GDM1 (cell line): ENCODE measurements around the gene SF3A2.
A peak's percentile ranks its signal among the peaks of the same experiment; 100 is the strongest.

Source experiments
- DNase-seq: peaks from one replicate; lab custom pipeline; 2025; lab: John Stamatoyannopoulos, UW

Gene SF3A2

DNA sequence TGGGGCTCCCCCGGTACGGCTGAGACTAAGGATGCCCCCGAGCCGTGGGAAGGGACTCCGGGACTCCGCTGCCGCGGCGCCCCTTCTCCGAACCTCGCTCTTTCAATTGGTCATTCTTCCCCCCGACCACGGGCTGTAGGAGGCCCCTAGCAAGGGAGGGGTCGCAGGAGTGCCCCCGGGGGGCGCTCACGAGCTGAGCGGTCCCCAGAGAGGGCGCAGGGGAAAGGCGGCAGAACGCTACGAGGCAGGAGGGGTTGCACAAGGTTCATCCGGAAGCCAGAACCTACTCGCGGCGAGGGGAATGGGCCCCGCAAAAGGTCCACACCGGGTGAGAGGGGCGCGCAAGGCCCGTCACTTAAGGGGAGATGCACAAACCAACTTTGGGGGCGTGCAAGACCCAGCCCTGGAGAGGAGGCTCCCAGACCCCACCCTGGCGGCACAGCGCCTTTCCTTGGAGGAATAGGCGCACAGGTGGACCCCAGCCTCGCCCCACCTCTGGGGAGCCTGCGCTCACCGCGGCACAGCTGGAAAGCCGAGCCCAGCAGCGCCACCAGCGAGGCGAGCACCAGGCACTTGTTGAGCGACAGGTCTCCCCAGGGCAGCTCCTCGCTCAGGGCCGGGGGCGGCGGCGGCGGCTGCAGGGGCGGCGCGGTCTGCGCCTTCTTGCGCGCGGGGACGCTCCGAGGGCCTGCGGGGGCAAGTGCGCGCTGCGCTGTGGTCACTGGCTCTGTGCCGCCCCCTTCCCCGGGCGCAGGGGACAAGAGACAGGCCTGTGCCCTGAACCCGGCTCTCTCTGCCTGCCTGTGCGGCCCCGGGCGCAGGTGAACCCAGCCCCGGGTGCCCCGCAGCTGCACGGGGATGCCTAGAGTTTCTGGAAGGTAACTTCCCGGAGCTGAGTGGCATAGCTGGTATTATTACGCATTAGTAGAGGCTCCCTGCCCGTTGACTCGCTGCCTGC is 16.8 kb downstream of the SF3A2 start:
- no peak for DNase-seq

GRCh38 chr19:2254064-2254872 is 17.6 kb downstream of the SF3A2 start:
- no peak for DNase-seq

- DNase-seq: no peak
Measured at GRCh38 chr19:2255112-2255845, 18.7 kb downstream of the SF3A2 start.

GRCh38 chr19:2255982-2256685 is 19.5 kb downstream of the SF3A2 start, which contains the start of gene JSRP1:
Gene JSRP1 (minus strand): TSS chr19:2256417. CDS start chr19:2255314, 1,103 bp downstream.
- DNase-seq: no peak

- no peak for DNase-seq
Measured at GRCh38 chr19:2259336-2259735, 22.7 kb downstream of the SF3A2 start.

DNA sequence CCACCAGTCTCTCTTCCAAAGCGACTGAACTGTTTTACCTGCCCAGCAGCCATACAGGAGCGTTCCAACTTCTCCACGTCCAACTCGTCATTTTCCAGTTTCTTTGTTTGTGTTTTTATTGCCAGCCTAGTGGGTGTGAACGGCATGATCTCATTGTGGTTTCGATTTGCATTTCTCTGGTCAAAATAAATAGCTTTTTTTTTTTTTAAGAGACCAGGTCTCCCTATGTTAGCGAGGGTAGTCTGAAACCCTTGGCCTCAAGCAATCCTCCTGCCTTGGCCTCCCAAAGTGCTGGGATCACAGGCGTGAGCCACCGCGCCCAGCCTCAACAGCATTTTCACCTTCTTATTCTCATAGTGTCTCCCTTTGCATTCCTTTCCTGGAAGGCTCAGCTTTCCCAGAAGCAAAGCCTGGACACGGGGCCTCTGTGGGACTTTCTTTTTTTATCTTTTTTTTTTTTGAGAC is 23.7 kb downstream of the SF3A2 start:
- no peak for DNase-seq

DNA sequence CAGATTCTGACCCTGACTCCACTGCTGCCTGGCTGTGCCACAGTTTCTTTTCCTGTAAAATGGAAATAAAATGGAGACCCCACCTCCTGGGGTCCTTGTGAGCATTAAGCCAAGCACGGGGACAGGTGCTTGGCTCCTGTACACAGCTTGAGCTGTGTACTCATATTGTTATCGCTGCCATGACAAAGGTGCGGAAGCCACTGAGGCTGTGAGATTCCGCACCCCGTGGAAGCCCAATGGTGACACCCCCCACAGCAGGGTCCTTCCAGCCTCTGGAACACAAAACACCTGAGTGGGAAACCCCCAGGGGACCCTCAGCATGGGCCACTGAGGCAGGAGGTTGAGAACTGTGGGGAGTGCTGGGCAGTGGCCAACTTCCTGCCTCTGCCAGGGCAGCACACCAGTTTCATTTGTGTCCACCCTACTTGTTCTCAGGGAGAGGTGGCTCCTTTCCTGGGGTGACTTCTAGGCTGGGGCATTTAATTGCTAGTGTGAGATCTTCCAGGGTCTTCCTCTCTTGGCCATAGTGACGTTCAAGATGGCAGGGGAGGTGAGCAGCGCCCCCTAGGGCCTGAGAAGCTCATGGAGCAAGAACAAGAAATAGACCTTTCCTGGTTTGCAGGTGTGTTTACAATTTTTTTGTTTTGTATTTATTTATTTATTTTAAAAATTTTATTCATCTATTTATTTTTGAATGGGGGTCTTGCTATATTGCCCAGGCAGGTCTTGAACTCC is 25.0 kb downstream of the SF3A2 start:
- peak; percentile 15 for DNase-seq

DNA sequence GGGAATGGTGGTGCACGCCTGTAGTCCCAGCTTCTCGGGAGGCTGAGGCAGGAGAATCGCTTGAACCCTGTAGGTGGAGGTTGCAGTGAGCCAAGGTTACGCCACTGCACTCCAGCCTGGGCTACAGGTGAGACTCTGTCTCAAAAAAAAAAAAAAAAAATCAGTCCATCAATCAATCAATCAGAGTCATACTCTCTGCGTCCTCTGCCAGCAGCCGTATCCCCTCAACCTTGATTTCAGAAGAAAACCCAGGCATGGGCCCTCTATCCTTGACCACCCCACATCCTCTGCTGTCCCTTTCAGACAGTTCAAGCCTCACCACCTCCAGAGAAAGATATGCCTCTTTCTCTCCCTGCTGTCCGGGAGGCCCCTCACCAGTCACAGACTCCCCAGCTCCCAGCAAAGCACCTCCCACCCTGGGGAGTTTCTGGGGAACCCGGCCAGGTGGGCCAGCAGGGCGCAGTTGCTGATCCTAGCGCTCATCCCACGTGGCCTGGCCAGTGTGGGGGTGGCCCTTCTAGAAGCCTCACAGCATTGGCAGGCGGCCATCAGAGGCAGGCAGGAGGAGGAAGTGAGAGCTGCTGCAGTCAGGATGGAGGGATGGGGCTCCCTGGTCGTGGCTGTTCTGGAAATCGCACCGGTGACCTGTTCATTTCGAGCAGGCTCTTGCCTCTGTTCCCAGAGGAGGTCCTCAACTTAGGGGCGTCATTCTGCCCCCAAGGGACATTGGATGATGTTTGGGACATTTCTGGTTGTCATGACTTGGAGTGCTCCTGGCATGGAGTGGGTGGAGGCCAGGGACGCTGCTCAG is 29.8 kb downstream of the SF3A2 start:
- peak; percentile 76 for DNase-seq

DNA sequence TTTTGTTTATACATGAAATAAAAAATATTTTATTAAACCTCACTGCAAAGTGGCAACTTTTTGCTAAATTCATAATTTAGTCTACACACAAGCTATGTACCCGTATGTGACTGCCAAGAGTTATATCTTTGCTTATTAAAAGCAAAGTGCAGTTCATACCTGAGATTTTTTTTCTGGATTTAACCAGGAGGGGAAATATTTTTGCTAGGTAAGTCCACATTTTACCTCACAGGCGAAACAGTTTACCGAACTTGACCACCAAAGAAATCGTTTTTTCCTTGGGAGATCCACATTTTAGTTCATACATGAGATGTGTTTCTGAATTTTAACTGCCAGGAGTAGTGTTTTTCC is 31.8 kb downstream of the SF3A2 start:
- no peak for DNase-seq

DNA sequence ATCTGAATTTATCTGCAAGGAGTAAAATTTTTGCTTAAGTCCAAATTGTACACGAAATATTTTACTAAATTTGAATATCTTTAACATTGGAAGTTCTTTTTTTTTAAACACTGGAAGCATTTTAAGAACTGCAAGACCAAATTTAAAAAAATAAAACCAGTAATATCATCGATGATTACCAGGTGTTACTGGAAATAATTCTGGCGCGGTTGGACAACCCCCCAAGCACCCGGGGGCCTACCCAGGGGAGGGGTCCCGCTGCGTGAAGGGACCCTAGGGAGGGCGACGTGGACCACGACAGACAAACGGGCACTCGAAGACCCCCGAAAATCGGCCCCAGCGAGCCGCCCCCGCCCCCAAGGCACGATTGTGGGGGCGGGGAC is 32.2 kb downstream of the SF3A2 start:
- DNase-seq: no peak

DNA sequence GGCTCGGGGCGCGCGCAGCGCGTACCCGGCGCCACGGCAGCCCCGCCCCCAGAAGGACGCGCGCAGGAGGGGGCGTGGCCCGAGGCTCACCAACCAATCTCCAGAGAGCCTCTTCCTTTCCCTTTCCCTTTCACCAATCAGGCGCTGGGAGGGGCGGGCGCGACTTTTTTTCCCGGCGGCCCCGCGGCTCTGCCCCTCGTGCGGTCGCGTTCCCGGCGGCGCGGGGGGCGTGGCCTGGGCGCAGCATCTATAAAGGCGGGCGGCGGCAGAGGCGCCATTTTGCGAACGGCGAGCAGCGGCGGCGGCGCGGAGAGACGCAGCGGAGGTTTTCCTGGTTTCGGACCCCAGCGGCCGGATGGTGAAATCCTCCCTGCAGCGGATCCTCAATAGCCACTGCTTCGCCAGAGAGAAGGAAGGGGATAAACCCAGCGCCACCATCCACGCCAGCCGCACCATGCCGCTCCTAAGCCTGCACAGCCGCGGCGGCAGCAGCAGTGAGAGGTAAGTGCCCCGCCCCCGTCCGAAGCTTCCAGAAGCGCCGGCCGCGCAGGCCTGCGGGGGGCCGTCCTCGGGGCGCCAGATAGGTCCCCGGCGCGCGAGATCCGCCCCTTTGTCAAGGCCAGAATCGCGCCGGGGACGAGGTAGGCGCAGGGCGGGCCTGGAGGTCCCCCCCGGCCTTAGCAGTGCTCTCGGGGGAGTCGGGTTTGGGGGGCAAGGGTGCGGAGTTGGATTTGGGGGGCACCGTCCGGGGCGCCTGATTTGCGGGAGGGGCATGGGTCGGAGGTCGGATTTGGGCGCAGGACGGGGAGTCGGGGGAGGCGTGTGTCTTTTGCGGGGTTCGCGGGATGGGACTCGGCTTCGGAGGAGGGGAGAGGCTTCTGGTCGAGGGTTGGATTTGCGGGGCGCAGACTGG is 32.9 kb downstream of the SF3A2 start:
- peak; percentile 93 for DNase-seq

GRCh38 chr19:2270157-2270422 is 33.5 kb downstream of the SF3A2 start:
- DNase-seq: no peak

DNA sequence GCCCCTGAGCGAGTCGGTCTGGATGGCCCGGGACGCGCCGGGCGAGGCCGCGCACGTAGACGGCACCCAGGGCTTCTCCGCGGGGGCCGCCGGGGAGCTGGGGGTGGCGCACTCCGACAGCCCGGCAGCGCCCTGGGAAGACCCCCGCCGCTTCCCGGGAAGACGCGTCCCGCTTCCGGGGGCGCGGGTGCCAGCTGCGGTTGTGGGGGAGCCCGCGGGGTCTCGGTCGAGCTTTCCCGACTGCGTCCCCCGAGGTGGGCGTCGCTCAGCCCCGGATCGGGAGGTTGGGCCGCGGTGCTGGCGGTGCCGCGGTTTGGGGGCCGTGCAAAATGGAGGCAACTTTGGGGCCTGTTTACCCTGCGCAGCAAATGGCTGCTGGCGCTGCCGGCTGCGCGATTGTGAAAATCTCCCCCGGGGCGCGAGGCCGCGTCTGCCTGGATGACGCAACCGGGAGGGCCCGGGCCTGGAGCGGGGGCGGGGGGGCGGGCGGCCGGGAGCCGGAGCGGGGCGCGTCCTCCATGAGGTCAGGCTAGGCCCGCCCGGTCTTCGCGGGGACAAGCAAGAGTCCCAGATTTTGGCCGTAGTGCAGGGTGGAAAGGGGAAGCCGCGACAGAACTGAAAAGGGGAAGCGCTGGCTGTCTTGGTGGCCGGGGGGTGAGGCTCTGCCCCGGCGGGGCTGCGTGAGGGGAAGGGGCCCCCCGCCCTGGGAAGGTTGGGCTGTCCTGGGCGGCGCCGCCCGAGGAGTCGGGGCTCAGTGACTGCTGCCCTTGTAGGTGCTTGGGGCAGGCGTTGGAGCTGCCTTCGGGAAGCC is 34.0 kb downstream of the SF3A2 start:
- DNase-seq: peak; percentile 56

DNA sequence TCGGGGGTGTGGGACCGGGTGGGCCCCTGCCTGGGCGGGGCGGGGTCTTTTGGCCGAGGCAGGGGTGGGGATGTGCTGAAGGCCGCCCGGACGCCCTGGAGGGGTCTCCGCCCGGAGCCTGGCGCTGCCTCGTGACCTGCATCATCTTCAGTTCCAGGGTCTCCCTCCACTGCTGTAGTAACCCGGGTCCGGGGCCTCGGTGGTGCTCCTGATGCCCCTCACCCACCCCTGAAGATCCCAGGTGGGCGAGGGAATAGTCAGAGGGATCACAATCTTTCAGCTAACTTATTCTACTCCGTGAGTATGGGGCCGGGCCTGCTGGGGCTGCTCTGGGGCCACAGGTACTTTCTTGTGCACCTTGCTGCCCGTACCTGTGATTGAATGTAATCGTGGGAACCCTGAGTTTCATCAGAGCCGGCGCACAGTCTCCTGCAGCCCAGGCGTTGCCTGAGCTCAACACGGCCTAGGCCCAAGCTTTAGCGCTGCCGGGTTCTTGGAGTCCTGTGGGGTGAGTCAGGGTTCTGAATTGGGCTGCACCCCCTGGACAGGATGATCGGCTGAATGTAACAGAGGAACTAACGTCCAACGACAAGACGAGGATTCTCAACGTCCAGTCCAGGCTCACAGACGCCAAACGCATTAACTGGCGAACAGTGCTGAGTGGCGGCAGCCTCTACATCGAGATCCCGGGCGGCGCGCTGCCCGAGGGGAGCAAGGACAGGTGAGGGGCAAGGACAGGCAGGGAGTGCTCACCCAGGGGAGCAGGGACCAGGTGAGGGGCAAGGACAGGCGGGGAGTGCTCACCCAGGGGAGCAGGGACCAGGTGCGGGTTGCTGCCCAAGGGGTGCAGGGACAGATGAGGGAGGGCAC is 34.8 kb downstream of the SF3A2 start:
- DNase-seq: no peak

DNA sequence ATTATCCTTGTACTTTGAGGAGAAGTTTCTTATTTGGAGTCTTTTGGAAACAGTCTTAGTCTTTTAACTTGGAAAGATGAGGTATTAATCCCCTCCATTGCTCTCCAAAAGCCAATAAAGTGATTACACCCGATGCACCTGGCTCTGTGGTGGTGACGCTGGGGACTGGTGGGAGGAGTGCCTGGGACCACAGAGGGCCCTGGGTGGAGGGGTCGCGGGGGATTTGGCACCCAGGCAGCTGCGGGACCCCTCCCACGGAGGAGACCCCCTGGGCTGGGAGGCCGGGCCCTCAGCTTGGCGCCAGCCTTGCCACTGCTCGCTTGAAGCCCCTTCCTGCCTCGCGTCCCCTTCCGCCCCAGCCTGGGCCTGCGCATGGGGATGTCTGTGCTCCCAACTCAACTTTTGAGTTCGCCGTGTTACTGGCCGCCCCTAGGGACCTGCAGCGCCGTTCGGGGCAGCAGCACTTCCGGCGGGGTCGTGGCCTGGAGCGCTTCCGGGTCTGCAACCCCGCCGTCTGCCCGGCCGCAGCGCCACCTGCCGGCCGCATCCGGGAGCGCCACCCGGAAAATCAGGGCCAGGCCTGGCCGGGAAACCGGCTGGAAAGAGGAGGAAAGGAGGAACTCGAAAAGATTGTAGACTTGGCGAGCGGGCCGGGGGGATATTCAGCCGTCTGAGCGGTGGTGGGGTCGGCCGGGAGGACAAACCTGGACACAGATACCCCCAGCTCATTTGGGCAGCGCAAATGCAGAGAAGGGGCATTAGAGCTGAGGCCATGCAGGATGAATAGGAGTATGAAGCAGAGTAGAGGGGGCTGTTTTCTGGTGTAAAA is 36.9 kb downstream of the SF3A2 start:
- peak; percentile 61 for DNase-seq

- no peak for DNase-seq
Measured at GRCh38 chr19:2274185-2274711, 37.6 kb downstream of the SF3A2 start.
